ENCODE data around the gene BOK. TPM values are rescaled to one million over a fixed set of nuclear protein-coding genes. Genes with fewer than 3 reads are reported as not detected.
A peak's percentile ranks its signal among the peaks of the same experiment; 100 is the strongest.

BOK gene
- total and polyA plus RNA-seq, 2 of the 13 experiments (the other 11 are each of a cell fraction or from before 2014, with no cell fraction given) = 35.5 to 39.2 TPM

DNA sequence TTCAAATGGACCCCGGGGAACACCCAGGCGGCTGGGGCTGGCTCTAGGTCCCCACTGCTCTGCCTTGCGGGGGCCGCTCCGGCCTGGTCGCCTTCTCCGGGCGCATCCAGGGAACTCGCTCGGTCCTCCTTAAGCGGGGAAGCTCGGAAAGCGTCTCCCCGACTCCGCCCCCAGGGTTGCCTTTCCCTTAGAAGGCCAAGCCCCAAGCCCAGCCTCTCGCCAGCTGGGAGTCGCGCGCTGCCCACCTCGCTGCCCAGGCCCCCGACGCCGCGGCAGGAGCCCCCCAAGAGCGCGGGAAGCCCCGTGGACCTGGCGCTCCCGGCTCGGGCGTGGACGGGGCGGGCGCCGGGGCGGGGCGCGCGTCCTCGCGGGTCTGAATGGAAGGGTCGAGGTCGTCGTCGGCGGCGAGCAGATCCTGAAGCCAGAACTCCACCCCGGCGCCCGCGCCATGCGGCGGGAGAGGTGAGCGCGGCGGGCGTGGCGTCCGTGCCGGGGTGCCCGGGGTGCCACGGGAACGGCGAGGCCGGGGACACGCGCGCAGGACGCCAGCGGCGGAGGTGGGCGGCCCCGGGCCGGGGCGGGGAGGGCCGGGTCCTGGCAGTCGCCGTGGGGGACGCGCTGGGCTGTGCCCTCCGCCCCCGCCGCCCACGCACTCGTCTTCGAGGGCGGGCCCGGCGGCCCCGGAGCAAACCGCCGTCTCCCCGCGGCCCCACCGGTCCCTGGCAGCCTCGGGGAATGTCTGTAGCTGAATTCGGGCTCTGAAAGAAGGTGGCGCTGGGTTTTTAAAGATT, at the start of gene BOK (continued):
- TF ChIP-seq, protein P1, sequence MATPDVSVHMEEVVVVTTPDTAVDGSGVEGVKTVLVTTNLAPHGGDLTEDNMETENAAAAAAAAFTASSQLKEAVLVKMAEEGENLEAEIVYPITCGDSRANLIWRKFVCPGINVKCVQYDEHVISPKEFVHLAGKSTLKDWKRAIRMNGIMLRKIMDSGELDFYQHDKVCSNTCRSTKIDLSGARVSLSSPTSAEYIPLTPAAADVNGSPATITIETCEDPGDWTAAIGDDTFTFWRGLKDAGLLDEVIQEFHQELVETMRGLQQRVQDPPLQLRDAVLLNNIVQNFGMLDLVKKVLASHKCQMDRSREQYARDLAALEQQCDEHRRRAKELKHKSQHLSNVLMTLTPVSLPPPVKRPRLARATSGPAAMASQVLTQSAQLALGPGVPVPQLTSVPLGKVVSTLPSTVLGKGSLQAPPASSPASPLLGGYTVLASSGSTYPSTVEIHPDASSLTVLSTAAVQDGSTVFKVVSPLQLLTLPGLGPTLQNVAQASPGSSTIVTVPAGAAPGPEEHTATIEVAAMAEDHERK (CRISPR knock-in tag; IDR thresholded peaks at IDR 0.05; ENCODE audit: low read depth) = no peak
- TF ChIP-seq, protein P2, sequence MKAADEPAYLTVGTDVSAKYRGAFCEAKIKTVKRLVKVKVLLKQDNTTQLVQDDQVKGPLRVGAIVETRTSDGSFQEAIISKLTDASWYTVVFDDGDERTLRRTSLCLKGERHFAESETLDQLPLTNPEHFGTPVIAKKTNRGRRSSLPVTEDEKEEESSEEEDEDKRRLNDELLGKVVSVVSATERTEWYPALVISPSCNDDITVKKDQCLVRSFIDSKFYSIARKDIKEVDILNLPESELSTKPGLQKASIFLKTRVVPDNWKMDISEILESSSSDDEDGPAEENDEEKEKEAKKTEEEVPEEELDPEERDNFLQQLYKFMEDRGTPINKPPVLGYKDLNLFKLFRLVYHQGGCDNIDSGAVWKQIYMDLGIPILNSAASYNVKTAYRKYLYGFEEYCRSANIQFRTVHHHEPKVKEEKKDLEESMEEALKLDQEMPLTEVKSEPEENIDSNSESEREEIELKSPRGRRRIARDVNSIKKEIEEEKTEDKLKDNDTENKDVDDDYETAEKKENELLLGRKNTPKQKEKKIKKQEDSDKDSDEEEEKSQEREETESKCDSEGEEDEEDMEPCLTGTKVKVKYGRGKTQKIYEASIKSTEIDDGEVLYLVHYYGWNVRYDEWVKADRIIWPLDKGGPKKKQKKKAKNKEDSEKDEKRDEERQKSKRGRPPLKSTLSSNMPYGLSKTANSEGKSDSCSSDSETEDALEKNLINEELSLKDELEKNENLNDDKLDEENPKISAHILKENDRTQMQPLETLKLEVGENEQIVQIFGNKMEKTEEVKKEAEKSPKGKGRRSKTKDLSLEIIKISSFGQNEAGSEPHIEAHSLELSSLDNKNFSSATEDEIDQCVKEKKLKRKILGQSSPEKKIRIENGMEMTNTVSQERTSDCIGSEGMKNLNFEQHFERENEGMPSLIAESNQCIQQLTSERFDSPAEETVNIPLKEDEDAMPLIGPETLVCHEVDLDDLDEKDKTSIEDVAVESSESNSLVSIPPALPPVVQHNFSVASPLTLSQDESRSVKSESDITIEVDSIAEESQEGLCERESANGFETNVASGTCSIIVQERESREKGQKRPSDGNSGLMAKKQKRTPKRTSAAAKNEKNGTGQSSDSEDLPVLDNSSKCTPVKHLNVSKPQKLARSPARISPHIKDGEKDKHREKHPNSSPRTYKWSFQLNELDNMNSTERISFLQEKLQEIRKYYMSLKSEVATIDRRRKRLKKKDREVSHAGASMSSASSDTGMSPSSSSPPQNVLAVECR (CRISPR knock-in tag; IDR thresholded peaks at IDR 0.05; ENCODE audit: borderline replicate concordance) = peak; percentile 60; the same call in 1 of the 2 replicates
- TF ChIP-seq ZFX (CRISPR knock-in tag; IDR thresholded peaks at IDR 0.05; ENCODE audit: low read depth) (peak; percentile 78), ZNF256 (CRISPR knock-in tag; conservative IDR thresholded peaks at IDR 0.05) (no peak), ZNF572 (CRISPR knock-in tag; IDR thresholded peaks at IDR 0.05) (no peak), ZNF251 (CRISPR knock-in tag; IDR thresholded peaks at IDR 0.05) (no peak), SMAD3 (CRISPR knock-in tag; IDR thresholded peaks at IDR 0.05) (peak; percentile 46; the same call in 1 of the 2 replicates), SMYD3 (CRISPR knock-in tag; IDR thresholded peaks at IDR 0.05) (no peak), NCOR1 (IDR thresholded peaks at IDR 0.05; ENCODE audit: borderline replicate concordance, low read length) (no peak), MED13 (CRISPR knock-in tag; IDR thresholded peaks at IDR 0.05) (0 out of 2 replicates have a peak, but pooled peaks have one; percentile 24), ZNF354B (CRISPR knock-in tag; IDR thresholded peaks at IDR 0.05) (no peak), PCBP1 (IDR thresholded peaks at IDR 0.05; ENCODE audit: borderline replicate concordance, low read depth, low read length) (no peak), ISX (CRISPR knock-in tag; conservative IDR thresholded peaks at IDR 0.05) (no peak), SNRNP70 (IDR thresholded peaks at IDR 0.05; ENCODE audit: low read depth, low read length) (no peak), KLF12 (CRISPR knock-in tag; IDR thresholded peaks at IDR 0.05; ENCODE audit: borderline replicate concordance) (no peak), TBL1XR1 (IDR thresholded peaks at IDR 0.05; ENCODE audit: borderline replicate concordance, low read length, partially characterized antibody) (no peak), AHR (CRISPR knock-in tag; IDR thresholded peaks at IDR 0.05) (peak; percentile 21; the same call in 1 of the 2 replicates), ZNF569 (CRISPR knock-in tag; IDR thresholded peaks at IDR 0.05; ENCODE audit: borderline replicate concordance) (no peak), U2AF1 (optimal IDR thresholded peaks at IDR 0.05; ENCODE audit: low read depth, low read length) (no peak)
- TF ChIP-seq, protein P3, sequence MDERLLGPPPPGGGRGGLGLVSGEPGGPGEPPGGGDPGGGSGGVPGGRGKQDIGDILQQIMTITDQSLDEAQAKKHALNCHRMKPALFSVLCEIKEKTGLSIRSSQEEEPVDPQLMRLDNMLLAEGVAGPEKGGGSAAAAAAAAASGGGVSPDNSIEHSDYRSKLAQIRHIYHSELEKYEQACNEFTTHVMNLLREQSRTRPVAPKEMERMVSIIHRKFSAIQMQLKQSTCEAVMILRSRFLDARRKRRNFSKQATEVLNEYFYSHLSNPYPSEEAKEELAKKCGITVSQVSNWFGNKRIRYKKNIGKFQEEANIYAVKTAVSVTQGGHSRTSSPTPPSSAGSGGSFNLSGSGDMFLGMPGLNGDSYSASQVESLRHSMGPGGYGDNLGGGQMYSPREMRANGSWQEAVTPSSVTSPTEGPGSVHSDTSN (CRISPR knock-in tag; IDR thresholded peaks at IDR 0.05) = no peak
- TF ChIP-seq, protein P4, sequence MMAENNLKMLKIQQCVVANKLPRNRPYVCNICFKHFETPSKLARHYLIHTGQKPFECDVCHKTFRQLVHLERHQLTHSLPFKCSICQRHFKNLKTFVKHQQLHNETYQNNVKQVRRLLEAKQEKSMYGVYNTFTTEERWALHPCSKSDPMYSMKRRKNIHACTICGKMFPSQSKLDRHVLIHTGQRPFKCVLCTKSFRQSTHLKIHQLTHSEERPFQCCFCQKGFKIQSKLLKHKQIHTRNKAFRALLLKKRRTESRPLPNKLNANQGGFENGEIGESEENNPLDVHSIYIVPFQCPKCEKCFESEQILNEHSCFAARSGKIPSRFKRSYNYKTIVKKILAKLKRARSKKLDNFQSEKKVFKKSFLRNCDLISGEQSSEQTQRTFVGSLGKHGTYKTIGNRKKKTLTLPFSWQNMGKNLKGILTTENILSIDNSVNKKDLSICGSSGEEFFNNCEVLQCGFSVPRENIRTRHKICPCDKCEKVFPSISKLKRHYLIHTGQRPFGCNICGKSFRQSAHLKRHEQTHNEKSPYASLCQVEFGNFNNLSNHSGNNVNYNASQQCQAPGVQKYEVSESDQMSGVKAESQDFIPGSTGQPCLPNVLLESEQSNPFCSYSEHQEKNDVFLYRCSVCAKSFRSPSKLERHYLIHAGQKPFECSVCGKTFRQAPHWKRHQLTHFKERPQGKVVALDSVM (CRISPR knock-in tag; IDR thresholded peaks at IDR 0.05) = peak; percentile 68; the same call in 1 of the 2 replicates
